ENCODE data around the gene NHLRC3. TPM values are rescaled to one million over a fixed set of nuclear protein-coding genes. Genes with fewer than 3 reads are reported as not detected.
"Not testable (repeated sequence)": the region's sequence is repeated elsewhere in the genome, so short reads cannot be mapped to it uniquely, and the experiment has no call there.

Gene NHLRC3
- total RNA-seq, 2 donors from 2014 or later = 10.7 to 12.9 TPM

DNA sequence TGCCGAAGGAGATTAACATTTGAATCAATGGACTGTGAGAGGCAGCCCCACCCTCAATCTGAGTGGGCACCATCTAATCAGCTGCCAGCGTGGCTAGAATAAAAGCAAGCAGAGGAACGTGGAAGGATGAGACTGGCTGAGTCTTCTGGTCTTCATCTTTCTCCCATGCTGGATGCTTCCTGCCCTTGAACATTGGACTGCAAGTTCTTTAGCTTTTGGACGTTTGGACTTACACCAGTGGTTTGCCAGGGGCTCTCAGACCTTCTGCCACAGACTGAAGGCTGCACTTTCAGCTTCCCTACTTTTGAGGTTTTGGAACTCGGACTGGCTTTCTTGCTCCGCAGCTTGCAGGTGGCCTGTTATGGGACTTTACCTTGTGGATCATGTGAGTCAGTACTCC lies 14.7 kb downstream of the NHLRC3 start:
- DNase-seq = no peak
- Mint-ChIP-seq H3K4me3 (no peak overlapping the region), H3K36me3 (ENCODE audit: low read depth) (peaks cover 4% of the 10 kb centered on the region), H3K4me1 (peaks cover 9% of the 10 kb centered on the region), H3K27me3 (no peaks in the 10 kb centered on the region), H3K27ac (no peak overlapping the region)
- H3K9me3 ChIP-seq (ENCODE audit: control insufficient read depth, low read length, poor library complexity, severe bottlenecking) = no peaks in the 10 kb centered on the region
- ATAC-seq = no peak

DNA sequence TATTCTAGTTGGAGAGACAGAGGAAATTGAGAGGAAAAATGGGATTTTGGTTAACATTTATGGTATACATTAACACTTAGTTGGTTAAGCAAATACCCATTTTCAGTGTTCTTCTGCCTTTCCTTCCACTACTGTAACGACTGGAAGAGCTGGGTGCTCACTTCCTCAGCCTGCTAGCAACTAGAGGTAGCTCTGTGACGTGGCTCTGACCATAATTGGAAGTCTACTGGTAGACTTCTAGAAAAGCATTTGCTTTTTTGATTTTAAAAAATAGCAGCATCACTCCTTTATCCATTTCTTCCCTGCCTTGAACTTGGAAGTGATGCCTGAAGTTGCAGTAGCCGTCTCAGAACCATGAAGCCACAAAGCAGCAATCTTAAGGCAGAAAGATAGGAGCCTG lies 15.9 kb downstream of the NHLRC3 start:
- ATAC-seq (no peak), DNase-seq (no peak)
- H3K4me3 Mint-ChIP-seq = no peak overlapping the region
- no peaks in the 10 kb centered on the region for H3K27me3 Mint-ChIP-seq
- no peak overlapping the region for H3K27ac Mint-ChIP-seq
- H3K36me3 Mint-ChIP-seq (ENCODE audit: low read depth) = no peaks in the 10 kb centered on the region
- no peaks in the 10 kb centered on the region for H3K9me3 ChIP-seq (ENCODE audit: control insufficient read depth, low read length, poor library complexity, severe bottlenecking)
- peaks cover 9% of the 10 kb centered on the region for H3K4me1 Mint-ChIP-seq

- ATAC-seq (no peak), DNase-seq (no peak)
- no peaks in the 10 kb centered on the region for H3K9me3 ChIP-seq (ENCODE audit: control insufficient read depth, low read length, poor library complexity, severe bottlenecking)
- H3K4me1 Mint-ChIP-seq = peaks cover 13% of the 10 kb centered on the region
- H3K27ac Mint-ChIP-seq = no peak overlapping the region
- H3K27me3 Mint-ChIP-seq = no peaks in the 10 kb centered on the region
- H3K36me3 Mint-ChIP-seq (ENCODE audit: low read depth) = peaks cover 2% of the 10 kb centered on the region
- H3K4me3 Mint-ChIP-seq = no peak overlapping the region
Observed at GRCh38 chr13:39056018-39056417, 17.8 kb downstream of the NHLRC3 start.

DNA sequence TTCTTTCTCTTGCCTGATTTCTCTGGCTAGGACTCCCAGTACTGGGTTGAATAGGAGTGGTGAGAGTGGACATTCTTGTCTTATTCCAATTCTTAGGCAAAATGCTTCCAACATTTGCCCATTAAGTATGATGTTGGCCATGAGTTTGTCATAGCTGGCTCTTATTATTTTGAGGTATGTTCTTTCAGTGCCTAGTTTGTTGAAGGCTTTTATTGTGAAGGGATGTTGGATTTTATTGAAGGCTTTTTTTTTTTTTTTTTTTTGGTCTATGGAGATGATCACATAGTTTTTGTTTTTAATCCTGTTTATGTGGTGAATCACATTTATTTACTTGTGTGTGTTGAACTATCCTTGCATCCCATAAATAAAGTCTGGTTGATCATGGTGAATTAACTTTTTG lies 19.8 kb downstream of the NHLRC3 start:
- ATAC-seq = no peak
- Mint-ChIP-seq H3K36me3 (ENCODE audit: low read depth) (peaks cover 3% of the 10 kb centered on the region), H3K27ac (no peak overlapping the region), H3K4me3 (no peak overlapping the region), H3K27me3 (no peaks in the 10 kb centered on the region), H3K4me1 (peaks cover 16% of the 10 kb centered on the region)
- DNase-seq = no peak
- H3K9me3 ChIP-seq (ENCODE audit: control insufficient read depth, low read length, poor library complexity, severe bottlenecking) = no peaks in the 10 kb centered on the region

- Mint-ChIP-seq H3K36me3 (ENCODE audit: low read depth) (peaks cover 3% of the 10 kb centered on the region), H3K4me1 (peaks cover 14% of the 10 kb centered on the region), H3K27ac (no peak overlapping the region), H3K27me3 (no peaks in the 10 kb centered on the region), H3K4me3 (no peak overlapping the region)
- DNase-seq (no peak), ATAC-seq (no peak)
- H3K9me3 ChIP-seq (ENCODE audit: control insufficient read depth, low read length, poor library complexity, severe bottlenecking) = no peaks in the 10 kb centered on the region
Observed at GRCh38 chr13:39062004-39062403, 23.7 kb downstream of the NHLRC3 start.

DNA sequence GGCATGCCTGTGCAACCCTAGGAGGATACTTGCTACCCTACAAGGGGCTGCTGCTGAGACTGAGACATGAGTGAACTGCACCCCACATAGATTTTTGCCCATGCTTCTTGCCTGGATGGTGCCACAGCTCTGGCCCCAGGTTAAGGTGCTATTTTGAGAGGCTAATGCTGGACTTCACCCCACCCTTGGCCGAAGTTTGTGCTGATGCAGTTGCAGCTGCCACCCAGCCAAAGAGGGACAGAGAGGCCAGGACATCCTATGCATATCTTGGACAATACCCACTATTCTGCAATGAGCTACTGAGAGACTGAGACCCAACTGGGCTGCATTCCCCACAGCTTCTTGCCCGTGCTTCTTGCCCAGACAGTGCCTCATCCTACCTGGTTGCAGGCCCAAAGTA lies 34.6 kb downstream of the NHLRC3 start:
- Mint-ChIP-seq H3K36me3 (ENCODE audit: low read depth) (peaks cover 5% of the 10 kb centered on the region), H3K27ac (no peak overlapping the region), H3K27me3 (peaks cover 27% of the 10 kb centered on the region), H3K4me1 (no peaks in the 10 kb centered on the region), H3K4me3 (no peak overlapping the region)
- ATAC-seq = no peak
- H3K9me3 ChIP-seq (ENCODE audit: control insufficient read depth, low read length, poor library complexity, severe bottlenecking) = peaks cover 2% of the 10 kb centered on the region
- DNase-seq = no peak

- DNase-seq (no peak), ATAC-seq (no peak)
- no peak overlapping the region for H3K27ac Mint-ChIP-seq
- H3K27me3 Mint-ChIP-seq = peaks cover 27% of the 10 kb centered on the region
- H3K9me3 ChIP-seq (ENCODE audit: control insufficient read depth, low read length, poor library complexity, severe bottlenecking) = peaks cover 2% of the 10 kb centered on the region
- H3K4me1 Mint-ChIP-seq = no peaks in the 10 kb centered on the region
- peaks cover 5% of the 10 kb centered on the region for H3K36me3 Mint-ChIP-seq (ENCODE audit: low read depth)
- H3K4me3 Mint-ChIP-seq = no peak overlapping the region
Observed at GRCh38 chr13:39073983-39074382, 35.7 kb downstream of the NHLRC3 start.

DNA sequence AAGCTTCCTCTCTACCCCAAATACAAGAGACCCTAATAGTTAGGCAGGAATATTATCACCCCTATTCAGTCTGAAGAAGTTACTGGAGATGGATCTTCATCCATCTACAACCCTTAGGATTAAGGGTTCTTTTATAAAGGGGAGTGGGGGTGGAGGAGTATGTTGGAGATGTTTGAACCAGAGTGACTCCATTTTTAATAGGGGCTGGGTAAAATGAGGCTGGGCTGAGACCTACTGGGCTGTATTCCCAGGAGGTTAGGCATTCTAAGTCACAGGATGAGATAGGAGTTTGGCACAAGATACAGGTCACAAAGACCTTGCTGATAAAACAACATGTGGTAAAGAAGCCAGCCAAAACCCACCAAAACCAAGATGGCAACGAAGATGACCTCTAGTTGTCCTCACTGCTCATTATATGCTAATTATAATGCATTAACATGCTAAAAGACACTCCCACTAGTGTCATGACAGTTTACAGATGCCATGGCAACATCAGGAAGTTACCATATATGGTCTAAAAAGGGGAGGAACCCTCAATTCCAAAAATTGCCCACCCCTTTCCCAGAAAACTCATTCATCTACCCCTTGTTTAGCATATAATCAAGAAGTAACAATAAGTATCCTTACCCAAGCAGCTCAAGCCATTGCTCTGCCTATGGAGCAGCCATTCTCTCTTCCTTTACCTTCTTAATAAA lies 48.1 kb downstream of the NHLRC3 start:
- H3K4me1 Mint-ChIP-seq; H3K9me3 ChIP-seq (ENCODE audit: control insufficient read depth, low read length, poor library complexity, severe bottlenecking); H3K36me3 Mint-ChIP-seq (ENCODE audit: low read depth); DNase-seq; H3K27ac Mint-ChIP-seq; ATAC-seq; H3K4me3 Mint-ChIP-seq: not testable (repeated sequence)
- peaks cover 12% of the 10 kb centered on the region for H3K27me3 Mint-ChIP-seq

- peaks cover 10% of the 10 kb centered on the region for H3K4me1 Mint-ChIP-seq
- no peak overlapping the region for H3K4me3 Mint-ChIP-seq
- H3K27me3 Mint-ChIP-seq = peaks cover 4% of the 10 kb centered on the region
Observed at GRCh38 chr13:39091586-39091985, 53.3 kb downstream of the NHLRC3 start.

DNA sequence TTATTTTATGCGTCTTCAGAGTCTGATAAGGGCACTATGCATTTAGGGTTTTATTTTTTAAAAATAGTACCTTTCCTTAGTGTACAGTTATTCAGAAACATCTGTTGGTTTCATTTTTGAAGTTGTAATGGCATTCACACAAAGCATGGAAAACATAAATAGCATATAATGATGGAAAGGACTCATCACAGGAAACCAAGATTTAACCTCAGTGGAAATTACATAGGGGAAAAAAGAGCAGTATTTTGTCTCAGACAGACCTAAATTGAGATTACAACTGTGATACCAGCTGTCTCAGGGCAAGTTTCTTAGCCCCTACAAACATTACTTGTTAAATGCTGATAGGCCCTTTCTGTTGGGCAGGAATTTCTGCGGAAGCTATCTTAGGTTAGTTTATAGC lies 57.2 kb downstream of the NHLRC3 start:
- H3K36me3 Mint-ChIP-seq (ENCODE audit: low read depth) = no peaks in the 10 kb centered on the region
- H3K27me3 Mint-ChIP-seq = no peaks in the 10 kb centered on the region
- H3K4me1 Mint-ChIP-seq = peaks cover 10% of the 10 kb centered on the region
- DNase-seq (no peak), ATAC-seq (no peak)
- H3K9me3 ChIP-seq (ENCODE audit: control insufficient read depth, low read length, poor library complexity, severe bottlenecking) = no peaks in the 10 kb centered on the region
- H3K4me3 Mint-ChIP-seq = no peak overlapping the region
- no peak overlapping the region for H3K27ac Mint-ChIP-seq

More at GRCh38 chr13:39091586-39091985, 53.3 kb downstream of the NHLRC3 start:
- no peak for ATAC-seq
- no peak for DNase-seq
- Mint-ChIP-seq H3K27ac (no peak overlapping the region), H3K36me3 (ENCODE audit: low read depth) (no peaks in the 10 kb centered on the region)
- H3K9me3 ChIP-seq (ENCODE audit: control insufficient read depth, low read length, poor library complexity, severe bottlenecking) = no peaks in the 10 kb centered on the region

GRCh38 chr13:39099231-39099630 lies 61.0 kb downstream of the NHLRC3 start:
- no peak overlapping the region for H3K4me3 Mint-ChIP-seq
- ATAC-seq (no peak), DNase-seq (no peak)
- H3K27ac Mint-ChIP-seq = no peak overlapping the region
- H3K36me3 Mint-ChIP-seq (ENCODE audit: low read depth) = no peaks in the 10 kb centered on the region
- peaks cover 9% of the 10 kb centered on the region for H3K4me1 Mint-ChIP-seq
- no peaks in the 10 kb centered on the region for H3K9me3 ChIP-seq (ENCODE audit: control insufficient read depth, low read length, poor library complexity, severe bottlenecking)
- peaks cover 5% of the 10 kb centered on the region for H3K27me3 Mint-ChIP-seq

Other genes starting within 250 kb of the NHLRC3 start
- gene STOML3, start 47.6 kb upstream of the NHLRC3 start, total RNA-seq = not detected
- 10 to 100 TPM; 42.8 to 52.5 TPM for gene PROSER1, start 367 bp upstream of the NHLRC3 start, total RNA-seq